IgD-negative memory B cell (primary cell): ENCODE measurements around the gene IRAK1BP1. TPM values are rescaled to one million over a fixed set of nuclear protein-coding genes. Genes with fewer than 3 reads are reported as not detected.
"Not testable (repeated sequence)": the region's sequence is repeated elsewhere in the genome, so short reads cannot be mapped to it uniquely, and the experiment has no call there.

Experiments used
- H3K27ac Mint-ChIP-seq, 3 donors: one replicate each; pipeline ENCODE4 v1.8.0; 2020 to 2022; ENCODE audit warnings: mild to moderate bottlenecking in 3 of 3, mixed read lengths in 3 of 3, moderate library complexity in 1 of 3
- H3K27me3 Mint-ChIP-seq: one replicate; pipeline ENCODE4 v1.8.0; 2021; ENCODE audit warnings: mixed read lengths
- H3K36me3 Mint-ChIP-seq: one replicate; pipeline ENCODE4 v1.8.0; 2020; ENCODE audit warnings: mild to moderate bottlenecking, mixed read lengths
- H3K4me1 Mint-ChIP-seq, 3 donors: one replicate each; pipeline ENCODE4 v1.8.0; 2020 to 2022; ENCODE audit warnings: mixed read lengths in 3 of 3, mild to moderate bottlenecking in 1 of 3
- H3K4me3 Mint-ChIP-seq, 4 donors: one replicate each; pipeline ENCODE4 v1.8.0; 2020 to 2022; ENCODE audit warnings: mild to moderate bottlenecking in 4 of 4, mixed read lengths in 4 of 4, moderate library complexity in 3 of 4
- H3K9me3 Mint-ChIP-seq, 3 donors: one replicate each; pipeline ENCODE4 v1.8.0; 2020 to 2021; ENCODE audit warnings: mixed read lengths in 3 of 3, mild to moderate bottlenecking in 1 of 3
- polyA plus RNA-seq: library from polyadenylated mRNA; unstranded; fragments of 300-500 nt; fragmentation: Illumina TruSeq; gene quantifications from one replicate; pipeline ENCODE4 v1.2.3, GENCODE V29; 2021

Gene IRAK1BP1
- polyA plus RNA-seq, 1 donor from 2014 or later: 1.8 TPM

DNA sequence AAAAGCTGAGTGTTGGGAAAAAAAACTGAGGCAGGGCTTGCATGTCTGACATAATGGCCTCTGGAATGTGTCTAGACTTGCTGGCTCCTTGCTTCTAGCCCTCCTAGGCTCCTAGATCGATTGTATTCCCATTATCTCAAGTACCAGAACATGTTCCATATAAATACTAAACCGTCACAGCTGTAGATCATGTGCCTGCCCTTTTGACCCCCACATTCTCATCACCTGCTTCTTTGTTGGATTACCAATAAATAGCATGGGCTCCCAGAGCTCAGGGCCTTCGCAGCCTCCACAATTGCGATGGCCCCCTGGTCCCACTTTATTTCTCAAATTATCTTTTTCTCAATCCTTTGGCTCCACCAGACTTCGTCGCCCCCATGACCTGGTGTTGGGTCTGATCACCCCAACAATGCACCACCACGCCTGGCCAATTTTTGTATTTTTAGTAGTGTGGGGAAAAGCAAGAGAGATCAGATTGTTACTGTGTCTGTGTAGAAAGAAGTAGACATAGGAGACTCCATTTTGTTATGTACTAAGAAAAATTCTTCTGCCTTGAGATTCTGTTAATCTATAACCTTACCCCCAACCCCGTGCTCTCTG is 8.9 kb upstream of the IRAK1BP1 start:
- not testable (repeated sequence) for H3K9me3 Mint-ChIP-seq, H3K4me1 Mint-ChIP-seq, H3K27me3 Mint-ChIP-seq, H3K36me3 Mint-ChIP-seq, H3K27ac Mint-ChIP-seq
- H3K4me3 Mint-ChIP-seq: peak overlapping the region in 1 of 4 donors; percentile 18

- no peak overlapping the region for H3K4me3 Mint-ChIP-seq
- H3K4me1 Mint-ChIP-seq: peaks cover 2 to 4% (median 3%) of the 10 kb centered on the region in 3 donors
- H3K27ac Mint-ChIP-seq: no peak overlapping the region
- H3K9me3 Mint-ChIP-seq: peaks cover 0 to 3% (median 0%) of the 10 kb centered on the region in 3 donors
- H3K36me3 Mint-ChIP-seq: peaks cover 3% of the 10 kb centered on the region
- peaks cover 6% of the 10 kb centered on the region for H3K27me3 Mint-ChIP-seq
Observed at GRCh38 chr6:78861509-78861908, 5.8 kb upstream of the IRAK1BP1 start.

DNA sequence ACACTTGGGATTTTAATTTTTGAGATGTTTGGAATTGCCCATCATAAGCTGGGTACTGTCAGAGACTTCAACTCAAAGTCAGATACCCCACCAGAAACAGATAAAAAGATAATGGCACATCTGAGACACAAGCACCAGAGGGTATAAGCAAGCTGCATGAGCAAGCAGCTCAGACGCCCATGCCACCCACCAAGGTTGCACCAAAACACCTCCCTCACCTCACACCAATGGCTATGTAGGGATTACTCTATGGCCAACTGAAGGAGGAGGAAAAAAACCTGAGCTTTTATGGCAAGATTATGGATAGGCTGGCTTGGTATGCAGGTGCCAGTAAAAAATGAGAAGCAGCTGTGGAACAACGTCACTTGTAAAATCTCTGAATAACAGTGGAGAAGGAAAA is 3.8 kb upstream of the IRAK1BP1 start:
- H3K9me3 Mint-ChIP-seq: peaks cover 0 to 3% (median 0%) of the 10 kb centered on the region in 3 donors
- no peak overlapping the region for H3K4me3 Mint-ChIP-seq
- peaks cover 2% of the 10 kb centered on the region for H3K27me3 Mint-ChIP-seq
- H3K27ac Mint-ChIP-seq: no peak overlapping the region
- peaks cover 7 to 23% (median 13%) of the 10 kb centered on the region in 3 donors for H3K4me1 Mint-ChIP-seq
- H3K36me3 Mint-ChIP-seq: no peaks in the 10 kb centered on the region

DNA sequence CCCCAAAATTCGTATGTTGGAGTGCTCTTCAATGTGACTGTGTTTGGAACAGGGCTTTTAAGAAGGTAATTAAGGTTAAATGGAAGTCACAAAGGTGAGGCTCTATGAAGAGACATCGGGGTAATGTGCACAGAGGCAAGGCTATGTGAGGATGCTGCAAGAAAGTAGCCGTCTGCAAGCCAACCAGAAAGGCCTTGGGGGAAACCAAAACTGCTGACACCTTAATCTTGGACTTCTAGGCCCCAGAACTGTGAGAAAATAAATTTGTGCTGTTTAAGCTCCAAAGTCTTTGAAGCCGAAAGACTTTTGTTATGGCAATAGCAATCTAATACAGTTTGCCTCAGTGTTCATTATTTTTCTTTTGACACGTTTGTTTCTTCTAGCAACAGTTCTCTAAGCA is 2.4 kb upstream of the IRAK1BP1 start:
- Mint-ChIP-seq H3K4me3 (peak overlapping the region in 1 of 4 donors; percentile 72), H3K4me1 (peaks cover 7 to 23% (median 15%) of the 10 kb centered on the region in 3 donors), H3K27ac (no peak overlapping the region), H3K9me3 (no peaks in the 10 kb centered on the region), H3K27me3 (no peaks in the 10 kb centered on the region), H3K36me3 (no peaks in the 10 kb centered on the region)

DNA sequence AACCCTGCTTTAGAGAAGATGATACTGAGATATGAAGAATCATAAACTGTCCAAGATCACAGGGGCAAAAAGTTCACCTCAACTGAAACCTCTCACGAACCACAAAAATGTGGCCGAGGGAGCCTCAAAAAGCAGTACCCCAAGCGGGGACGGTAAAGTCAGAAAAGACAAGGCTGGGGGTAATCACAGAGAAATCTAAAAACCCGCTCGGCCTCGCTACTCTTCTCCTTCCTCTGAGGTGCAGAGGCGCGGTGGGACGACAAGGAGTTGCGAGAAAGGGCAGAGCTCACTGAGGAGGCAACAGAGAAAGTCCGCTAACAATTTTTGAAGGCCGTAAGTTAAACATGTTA is 356 bp upstream of the IRAK1BP1 start:
- no peaks in the 10 kb centered on the region for H3K36me3 Mint-ChIP-seq
- H3K9me3 Mint-ChIP-seq: no peaks in the 10 kb centered on the region
- H3K4me1 Mint-ChIP-seq: peaks cover 7 to 23% (median 15%) of the 10 kb centered on the region in 3 donors
- peak overlapping the region; percentile 98 to 100 (median 99) for H3K4me3 Mint-ChIP-seq
- H3K27ac Mint-ChIP-seq: peak overlapping the region; percentile 98
- no peaks in the 10 kb centered on the region for H3K27me3 Mint-ChIP-seq

GRCh38 chr6:78868116-78868515 is 765 bp downstream of the IRAK1BP1 start:
- Mint-ChIP-seq H3K27ac (peak overlapping the region; percentile 98), H3K4me1 (peaks cover 7 to 23% (median 15%) of the 10 kb centered on the region in 3 donors), H3K4me3 (peak overlapping the region; percentile 98 to 100 (median 99)), H3K36me3 (no peaks in the 10 kb centered on the region), H3K9me3 (no peaks in the 10 kb centered on the region), H3K27me3 (no peaks in the 10 kb centered on the region)

DNA sequence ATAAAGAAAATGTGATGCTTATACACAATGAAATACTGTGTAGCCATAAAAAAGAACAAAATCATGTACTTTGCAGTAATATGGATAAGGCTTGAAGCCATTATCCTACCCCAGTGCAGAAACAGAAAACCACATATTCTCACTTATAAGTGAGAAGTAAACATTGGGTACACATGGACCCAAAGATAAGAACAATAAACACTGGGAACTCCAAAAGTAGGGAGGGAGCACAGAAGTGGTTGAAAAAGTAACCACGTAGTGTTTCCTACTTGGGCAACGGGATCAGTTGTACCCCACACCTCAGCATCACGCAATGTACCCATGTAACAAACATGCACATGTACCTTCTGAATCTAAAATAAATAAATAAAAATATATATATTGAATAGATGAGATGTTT is 8.2 kb downstream of the IRAK1BP1 start:
- Mint-ChIP-seq H3K9me3 (no peaks in the 10 kb centered on the region), H3K27ac (no peak overlapping the region), H3K36me3 (peaks cover 7% of the 10 kb centered on the region), H3K4me1 (peaks cover 0 to 3% (median 0%) of the 10 kb centered on the region in 3 donors), H3K27me3 (no peaks in the 10 kb centered on the region), H3K4me3 (peak overlapping the region in 1 of 4 donors; percentile 3)

- Mint-ChIP-seq H3K4me1 (peaks cover 0 to 2% (median 0%) of the 10 kb centered on the region in 3 donors), H3K9me3 (peaks cover 0 to 5% (median 2%) of the 10 kb centered on the region in 3 donors), H3K27ac (no peak overlapping the region), H3K36me3 (peaks cover 2% of the 10 kb centered on the region), H3K4me3 (no peak overlapping the region), H3K27me3 (no peaks in the 10 kb centered on the region)
Observed at GRCh38 chr6:78883651-78884050, 16.3 kb downstream of the IRAK1BP1 start.

- not testable (repeated sequence) for H3K4me1 Mint-ChIP-seq, H3K27ac Mint-ChIP-seq, H3K4me3 Mint-ChIP-seq, H3K27me3 Mint-ChIP-seq, H3K36me3 Mint-ChIP-seq, H3K9me3 Mint-ChIP-seq
Observed at GRCh38 chr6:78889901-78890300, 22.6 kb downstream of the IRAK1BP1 start.

DNA sequence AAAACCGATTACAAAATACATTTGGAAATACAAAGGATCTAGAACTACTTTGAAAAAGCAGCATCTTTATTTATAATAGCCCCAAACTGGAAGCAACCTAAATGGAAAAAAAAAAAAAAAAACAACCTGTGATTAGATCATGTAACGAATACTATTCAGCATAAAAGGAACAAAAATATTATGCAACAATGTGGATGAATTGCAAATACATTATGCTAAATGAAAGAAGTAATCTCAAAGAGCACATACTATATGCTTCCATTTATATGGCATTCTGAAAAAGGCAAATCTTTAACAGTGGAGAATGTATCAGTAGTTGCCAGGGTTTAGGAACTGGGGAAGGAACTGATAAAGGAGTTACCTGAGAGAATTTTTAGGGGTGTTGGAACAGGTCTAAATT is 28.9 kb downstream of the IRAK1BP1 start:
- H3K4me1 Mint-ChIP-seq: peaks cover 0 to 1% (median 0%) of the 10 kb centered on the region in 3 donors
- H3K36me3 Mint-ChIP-seq: peaks cover 4% of the 10 kb centered on the region
- H3K9me3 Mint-ChIP-seq: no peaks in the 10 kb centered on the region
- no peak overlapping the region for H3K4me3 Mint-ChIP-seq
- no peaks in the 10 kb centered on the region for H3K27me3 Mint-ChIP-seq
- no peak overlapping the region for H3K27ac Mint-ChIP-seq

- H3K4me1 Mint-ChIP-seq: peaks cover 5 to 13% (median 10%) of the 10 kb centered on the region in 3 donors
- no peak overlapping the region for H3K27ac Mint-ChIP-seq
- H3K9me3 Mint-ChIP-seq: peaks cover 0 to 6% (median 0%) of the 10 kb centered on the region in 3 donors
- H3K36me3 Mint-ChIP-seq: peaks cover 2% of the 10 kb centered on the region
- peaks cover 31% of the 10 kb centered on the region for H3K27me3 Mint-ChIP-seq
- no peak overlapping the region for H3K4me3 Mint-ChIP-seq
Observed at GRCh38 chr6:78908621-78909020, 41.3 kb downstream of the IRAK1BP1 start.

DNA sequence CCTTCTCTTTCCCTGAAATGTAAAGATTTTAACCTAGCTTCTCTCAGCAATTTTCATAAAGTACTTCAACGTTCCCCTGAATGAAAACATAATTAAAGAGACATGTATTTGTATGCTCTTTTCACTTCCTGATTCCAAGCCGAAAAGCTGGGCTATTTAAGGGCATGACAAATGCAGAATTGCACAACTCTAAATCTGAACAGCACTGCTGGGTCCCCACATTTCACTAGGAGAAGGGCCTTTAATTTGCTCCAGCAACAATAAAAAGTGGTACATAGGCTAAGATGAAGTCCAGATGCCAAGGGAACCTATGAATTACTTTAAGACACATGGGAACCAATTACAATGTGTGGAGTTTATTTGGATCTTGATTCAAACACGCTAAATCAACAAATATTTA is 42.0 kb downstream of the IRAK1BP1 start:
- peaks cover 5 to 13% (median 10%) of the 10 kb centered on the region in 3 donors for H3K4me1 Mint-ChIP-seq
- no peak overlapping the region for H3K4me3 Mint-ChIP-seq
- peaks cover 31% of the 10 kb centered on the region for H3K27me3 Mint-ChIP-seq
- H3K27ac Mint-ChIP-seq: no peak overlapping the region
- no peaks in the 10 kb centered on the region for H3K36me3 Mint-ChIP-seq
- H3K9me3 Mint-ChIP-seq: peaks cover 0 to 6% (median 0%) of the 10 kb centered on the region in 3 donors

DNA sequence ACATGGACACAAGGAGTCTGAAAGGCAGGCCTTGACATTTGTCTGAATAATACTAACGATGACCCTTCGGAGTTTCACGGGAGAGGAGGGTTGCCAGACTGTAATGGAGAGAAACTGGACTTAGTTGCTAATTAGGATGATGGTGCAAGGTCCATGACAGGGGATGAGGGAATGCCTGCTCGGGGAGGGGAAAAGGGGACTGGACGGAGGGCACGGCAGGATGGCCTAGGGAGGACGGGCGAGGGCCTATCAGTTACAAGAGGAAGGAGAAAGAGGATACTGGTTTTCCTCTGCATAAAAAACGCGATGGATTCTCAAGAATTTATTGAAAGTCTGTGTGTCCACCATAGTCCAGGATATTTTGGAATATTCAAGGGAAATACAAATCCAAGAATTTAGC is 42.7 kb downstream of the IRAK1BP1 start:
- Mint-ChIP-seq H3K27me3 (peaks cover 31% of the 10 kb centered on the region), H3K9me3 (peaks cover 0 to 6% (median 0%) of the 10 kb centered on the region in 3 donors), H3K27ac (no peak overlapping the region), H3K36me3 (no peaks in the 10 kb centered on the region), H3K4me3 (peak overlapping the region in 1 of 4 donors; percentile 59), H3K4me1 (peaks cover 5 to 13% (median 10%) of the 10 kb centered on the region in 3 donors)

GRCh38 chr6:78910591-78911171 is 43.3 kb downstream of the IRAK1BP1 start:
- peaks cover 31% of the 10 kb centered on the region for H3K27me3 Mint-ChIP-seq
- H3K9me3 Mint-ChIP-seq: peaks cover 1 to 8% (median 6%) of the 10 kb centered on the region in 3 donors
- no peak overlapping the region for H3K27ac Mint-ChIP-seq
- H3K4me1 Mint-ChIP-seq: peaks cover 6 to 13% (median 10%) of the 10 kb centered on the region in 3 donors
- no peaks in the 10 kb centered on the region for H3K36me3 Mint-ChIP-seq
- peak overlapping the region in 3 of 4 donors; percentile 41 to 70 (median 47) for H3K4me3 Mint-ChIP-seq

DNA sequence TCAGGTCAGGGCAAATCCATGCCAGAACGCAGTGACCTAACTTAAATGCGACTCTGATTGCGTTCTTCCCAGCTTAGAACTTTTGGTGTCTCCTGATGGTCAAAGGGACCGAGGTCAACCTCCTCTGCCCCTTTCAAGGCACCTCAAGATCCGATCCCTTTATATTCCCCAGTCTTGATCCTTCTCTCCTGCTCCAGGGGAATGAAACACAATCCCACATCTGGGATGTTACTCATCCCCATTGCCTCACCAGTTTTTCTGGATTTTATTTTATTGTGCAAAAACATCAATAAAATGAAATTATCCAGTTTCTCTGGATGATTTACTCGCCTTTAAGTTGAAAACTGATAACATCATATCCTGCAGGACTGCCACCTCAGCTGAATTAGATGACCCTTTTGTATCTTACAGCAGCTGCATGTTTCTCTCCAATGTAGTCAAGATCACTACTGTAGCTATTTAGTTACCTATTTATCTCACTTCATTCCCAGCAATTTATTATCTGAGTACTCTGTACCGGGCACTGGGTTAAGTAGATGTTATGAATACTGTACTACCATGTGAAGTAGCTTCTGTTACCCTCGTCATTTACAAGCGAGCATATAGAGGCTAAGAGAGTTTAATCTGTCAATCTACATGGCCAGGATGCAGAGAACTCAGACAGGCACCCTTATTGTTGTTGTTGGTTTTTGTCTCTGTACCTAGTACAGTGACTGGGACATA is 44.0 kb downstream of the IRAK1BP1 start:
- H3K36me3 Mint-ChIP-seq: no peaks in the 10 kb centered on the region
- peaks cover 3 to 12% (median 12%) of the 10 kb centered on the region in 3 donors for H3K9me3 Mint-ChIP-seq
- H3K27ac Mint-ChIP-seq: no peak overlapping the region
- H3K4me1 Mint-ChIP-seq: peaks cover 6 to 13% (median 10%) of the 10 kb centered on the region in 3 donors
- peaks cover 31% of the 10 kb centered on the region for H3K27me3 Mint-ChIP-seq
- peak overlapping the region in 2 of 4 donors; percentile 41 to 43 for H3K4me3 Mint-ChIP-seq
